H9 (cell line): Measurements from ENCODE around the gene DCC. TPM values are rescaled to one million over a fixed set of nuclear protein-coding genes. Genes with fewer than 3 reads are reported as not detected.

Experiments
- DNase-seq: peaks from one replicate; pipeline ENCODE4 v3.0.0-alpha.2; 2017
- H2AFZ ChIP-seq: one replicate; pipeline ENCODE4 v1.6.1; 2013; ENCODE audit warnings: mild to moderate bottlenecking, low read length, control low read depth, moderate library complexity
- H2AK5ac ChIP-seq: 2 replicates; pipeline ENCODE4 v1.6.1; 2013; ENCODE audit warnings: low read length, control low read depth, mixed read lengths; ENCODE audit not compliant: insufficient read length
- H2BK120ac ChIP-seq: one replicate; pipeline ENCODE4 v1.6.1; 2013; ENCODE audit warnings: low read depth, mild to moderate bottlenecking, low read length, control low read depth, inconsistent platforms; ENCODE audit not compliant: poor library complexity, severe bottlenecking
- H2BK12ac ChIP-seq: 2 replicates; pipeline ENCODE4 v1.6.1; 2013; ENCODE audit warnings: low read length, control low read depth, mixed read lengths, low read depth; ENCODE audit not compliant: insufficient read length
- H2BK15ac ChIP-seq: 2 replicates; pipeline ENCODE4 v1.6.1; 2013; ENCODE audit warnings: low read depth, low read length, control low read depth
- H2BK20ac ChIP-seq: one replicate; pipeline ENCODE4 v1.6.1; 2013; ENCODE audit warnings: low read depth, mild to moderate bottlenecking, low read length, control low read depth, inconsistent platforms; ENCODE audit not compliant: poor library complexity, severe bottlenecking
- H2BK5ac ChIP-seq: 2 replicates; pipeline ENCODE4 v1.6.1; 2013; ENCODE audit warnings: low read length, control low read depth, mixed read lengths; ENCODE audit not compliant: insufficient read length
- H3K14ac ChIP-seq: 2 replicates; pipeline ENCODE4 v1.6.1; 2013; ENCODE audit warnings: low read length, control low read depth; ENCODE audit not compliant: insufficient read depth
- H3K18ac ChIP-seq: 2 replicates; pipeline ENCODE4 v1.6.1; 2013; ENCODE audit warnings: low read depth, mild to moderate bottlenecking, mixed read lengths, low read length, control low read depth; ENCODE audit not compliant: insufficient read length
- H3K23ac ChIP-seq: 2 replicates; pipeline ENCODE4 v1.6.1; 2013; ENCODE audit warnings: low read length, control low read depth, mixed read lengths, low read depth; ENCODE audit not compliant: insufficient read length
- H3K23me2 ChIP-seq: 2 replicates; pipeline ENCODE4 v1.6.1; 2013; ENCODE audit warnings: low read depth, mild to moderate bottlenecking, mixed read lengths, low read length, control low read depth; ENCODE audit not compliant: insufficient read length, poor library complexity, severe bottlenecking
- H3K27ac ChIP-seq: 2 replicates; pipeline ENCODE4 v1.5.1; 2013; ENCODE audit warnings: low read length, control low read depth, mixed read lengths, low read depth; ENCODE audit not compliant: insufficient read length
- H3K27me3 ChIP-seq: 2 replicates; pipeline ENCODE4 v1.6.1; 2013; ENCODE audit warnings: low read length, control low read depth, inconsistent platforms; ENCODE audit not compliant: insufficient read depth
- H3K4ac ChIP-seq: 2 replicates; pipeline ENCODE4 v1.6.1; 2013; ENCODE audit warnings: low read depth, mild to moderate bottlenecking, control low read depth, inconsistent platforms, low read length, moderate library complexity
- H3K4me1 ChIP-seq: 2 replicates; pipeline ENCODE4 v1.6.1; 2013; ENCODE audit warnings: low read length, control low read depth, inconsistent platforms; ENCODE audit not compliant: insufficient read depth
- H3K4me2 ChIP-seq: 2 replicates; pipeline ENCODE4 v1.6.1; 2013; ENCODE audit warnings: low read length, control low read depth, mixed read lengths; ENCODE audit not compliant: insufficient read length, insufficient read depth
- H3K56ac ChIP-seq: 2 replicates; pipeline ENCODE4 v1.6.1; 2013; ENCODE audit warnings: low read depth, mild to moderate bottlenecking, mixed read lengths, low read length, control low read depth; ENCODE audit not compliant: insufficient read length
- H3K79me1 ChIP-seq: 2 replicates; pipeline ENCODE4 v1.6.1; 2013; ENCODE audit warnings: low read depth, mild to moderate bottlenecking, moderate library complexity, low read length, control low read depth, inconsistent platforms; ENCODE audit not compliant: insufficient read depth, poor library complexity, severe bottlenecking
- H3K79me2 ChIP-seq: 2 replicates; pipeline ENCODE4 v1.6.1; 2013; ENCODE audit warnings: low read length, control low read depth, inconsistent platforms; ENCODE audit not compliant: insufficient read depth
- H3K9ac ChIP-seq: 2 replicates; pipeline ENCODE4 v1.6.1; 2013; ENCODE audit warnings: low read length, control low read depth, mixed read lengths; ENCODE audit not compliant: insufficient read length; ENCODE audit errors: extremely low read depth
- H3K9me3 ChIP-seq: one replicate; pipeline ENCODE4 v1.6.1; 2013; ENCODE audit warnings: low read depth, low read length, inconsistent platforms; ENCODE audit not compliant: control insufficient read depth
- H3T11ph ChIP-seq: one replicate; pipeline ENCODE4 v1.6.1; 2013; ENCODE audit warnings: mild to moderate bottlenecking, low read length, control low read depth, inconsistent platforms
- H4K20me1 ChIP-seq: one replicate; pipeline ENCODE4 v1.6.1; 2013; ENCODE audit not compliant: control insufficient read depth, insufficient read length, insufficient read depth
- H4K5ac ChIP-seq: 2 replicates; pipeline ENCODE4 v1.6.1; 2013; ENCODE audit warnings: low read depth, mild to moderate bottlenecking, mixed read lengths, low read length, control low read depth; ENCODE audit not compliant: insufficient read length
- H4K8ac ChIP-seq: replicated peaks from 2 replicates; pipeline ENCODE4 v1.6.1; 2013; ENCODE audit warnings: low read length, control low read depth, mixed read lengths, low read depth; ENCODE audit not compliant: insufficient read length
- H4K91ac ChIP-seq: 2 replicates; pipeline ENCODE4 v1.6.1; 2013; ENCODE audit warnings: low read depth, mild to moderate bottlenecking, moderate library complexity, mixed read lengths, low read length, control low read depth; ENCODE audit not compliant: insufficient read length
- H3K27ac Mint-ChIP-seq, 3 experiments: 2 replicates in 2 of 3; 3 replicates in 1 of 3; pipeline ENCODE4 v1.8.0; 2020 to 2021; ENCODE audit warnings: mixed read lengths in 3 of 3, mild to moderate bottlenecking in 1 of 3, moderate library complexity in 1 of 3
- H3K27me3 Mint-ChIP-seq: 2 replicates; pipeline ENCODE4 v1.8.0; 2021; ENCODE audit warnings: low read depth, mild to moderate bottlenecking, moderate library complexity, mixed read lengths
- H3K36me3 Mint-ChIP-seq, 3 experiments: 2 replicates in 2 of 3; 3 replicates in 1 of 3; pipeline ENCODE4 v1.8.0; 2020 to 2021; ENCODE audit warnings: low read depth in 3 of 3, mixed read lengths in 3 of 3; ENCODE audit not compliant: insufficient read depth in 1 of 3
- H3K4me1 Mint-ChIP-seq, 2 experiments: 2 replicates each; pipeline ENCODE4 v1.8.0; 2020; ENCODE audit warnings: mixed read lengths in 2 of 2
- H3K4me3 Mint-ChIP-seq, 2 experiments: 2 replicates in 1 of 2; 3 replicates in 1 of 2; pipeline ENCODE4 v1.8.0; 2020 to 2021; ENCODE audit warnings: mild to moderate bottlenecking in 2 of 2, mixed read lengths in 2 of 2, moderate library complexity in 1 of 2
- H3K9me3 Mint-ChIP-seq, 2 experiments: 2 replicates in 1 of 2; 3 replicates in 1 of 2; pipeline ENCODE4 v1.8.0; 2020; ENCODE audit warnings: mild to moderate bottlenecking in 2 of 2, mixed read lengths in 2 of 2, moderate library complexity in 1 of 2
- CTCF ChIP-seq: fragments of 200-600 bp; sonication (generic); conservative IDR thresholded peaks from 3 replicates; pipeline ENCODE4 v1.8.0; 2021; ENCODE audit warnings: antibody characterized with exemption, mild to moderate bottlenecking
- WGBS: extraction: QIAGEN DNeasy Blood & Tissue Kit; methylation state at CpG from one replicate; pipeline ENCODE4 v1.1.7; 2013; ENCODE audit warnings: missing lambda C conversion rate, low lambda C conversion rate, mixed read lengths; ENCODE audit not compliant: insufficient read length; ENCODE audit errors: extremely low coverage; 5-methylcytosine and 5-hydroxymethylcytosine counted together
- total RNA-seq: library from RNA; stranded (reverse); gene quantifications from 2 replicates; pipeline ENCODE4 v1.2.1, GENCODE V29; 2021

Gene DCC
- total RNA-seq, 1 experiment from 2014 or later: 0.35 TPM

GRCh38 chr18:52902188-52902587 is 562.2 kb downstream of the DCC start:
- H3K36me3 Mint-ChIP-seq: no peaks in the 10 kb centered on the region
- WGBS: no CpG with 5 or more reads among the region's 3 CpGs
- H4K5ac ChIP-seq: no peak overlapping the region
- no peak for DNase-seq
- no peak overlapping the region for H2BK20ac ChIP-seq
- H4K20me1 ChIP-seq: no peaks in the 10 kb centered on the region
- H3K23ac ChIP-seq: no peak overlapping the region
- H3K4me1 ChIP-seq: no peaks in the 10 kb centered on the region
- no peaks in the 10 kb centered on the region for H3K79me2 ChIP-seq
- no peak overlapping the region for H2AK5ac ChIP-seq
- no peaks in the 10 kb centered on the region for H3K27me3 ChIP-seq
- no peak overlapping the region for H2BK15ac ChIP-seq
- no peak overlapping the region for H3K4ac ChIP-seq
- H3K23me2 ChIP-seq: no peaks in the 10 kb centered on the region
- no peak overlapping the region for H3K56ac ChIP-seq
- no peaks in the 10 kb centered on the region for H3K27me3 Mint-ChIP-seq
- H3K4me3 Mint-ChIP-seq: no peak overlapping the region
- H2BK12ac ChIP-seq: no peak overlapping the region
- no peaks in the 10 kb centered on the region for H3K79me1 ChIP-seq
- H3K14ac ChIP-seq: no peak overlapping the region
- H2AFZ ChIP-seq: no peak overlapping the region
- H3K27ac Mint-ChIP-seq: no peak overlapping the region
- H3K9ac ChIP-seq: no peak overlapping the region
- no peak overlapping the region for H3T11ph ChIP-seq
- no peak overlapping the region for H3K4me2 ChIP-seq
- no peak overlapping the region for H3K27ac ChIP-seq
- peaks cover 0 to 7% of the 10 kb centered on the region in 2 experiments; a peak in 2 of 4 replicates for H3K4me1 Mint-ChIP-seq
- H3K9me3 Mint-ChIP-seq: no peaks in the 10 kb centered on the region
- no peak for TF ChIP-seq CTCF
- no peak overlapping the region for H4K8ac ChIP-seq
- no peak overlapping the region for H2BK5ac ChIP-seq
- no peak overlapping the region for H3K18ac ChIP-seq
- H3K9me3 ChIP-seq: no peaks in the 10 kb centered on the region
- no peak overlapping the region for H4K91ac ChIP-seq
- H2BK120ac ChIP-seq: no peak overlapping the region
